Neural progenitor cell (in vitro differentiated cells): ENCODE measurements around the gene BMP2K.

Experiments used
- EZH2phosphoT487 ChIP-seq: fragments of 200-600 bp; sonication (generic); IDR thresholded peaks from 2 replicates; pipeline ENCODE4 v1.6.1; 2017; ENCODE audit warnings: antibody characterized with exemption
- TF ChIP-seq, protein P1 (sequence below): fragments of 200-600 bp; sonication (generic); IDR thresholded peaks from 2 replicates; pipeline ENCODE4 v1.5.1; 2017; ENCODE audit warnings: antibody characterized with exemption, mild to moderate bottlenecking

GRCh38 chr4:78767350-78767749 is 8.8 kb upstream of the BMP2K start:
- TF ChIP-seq, protein P1, sequence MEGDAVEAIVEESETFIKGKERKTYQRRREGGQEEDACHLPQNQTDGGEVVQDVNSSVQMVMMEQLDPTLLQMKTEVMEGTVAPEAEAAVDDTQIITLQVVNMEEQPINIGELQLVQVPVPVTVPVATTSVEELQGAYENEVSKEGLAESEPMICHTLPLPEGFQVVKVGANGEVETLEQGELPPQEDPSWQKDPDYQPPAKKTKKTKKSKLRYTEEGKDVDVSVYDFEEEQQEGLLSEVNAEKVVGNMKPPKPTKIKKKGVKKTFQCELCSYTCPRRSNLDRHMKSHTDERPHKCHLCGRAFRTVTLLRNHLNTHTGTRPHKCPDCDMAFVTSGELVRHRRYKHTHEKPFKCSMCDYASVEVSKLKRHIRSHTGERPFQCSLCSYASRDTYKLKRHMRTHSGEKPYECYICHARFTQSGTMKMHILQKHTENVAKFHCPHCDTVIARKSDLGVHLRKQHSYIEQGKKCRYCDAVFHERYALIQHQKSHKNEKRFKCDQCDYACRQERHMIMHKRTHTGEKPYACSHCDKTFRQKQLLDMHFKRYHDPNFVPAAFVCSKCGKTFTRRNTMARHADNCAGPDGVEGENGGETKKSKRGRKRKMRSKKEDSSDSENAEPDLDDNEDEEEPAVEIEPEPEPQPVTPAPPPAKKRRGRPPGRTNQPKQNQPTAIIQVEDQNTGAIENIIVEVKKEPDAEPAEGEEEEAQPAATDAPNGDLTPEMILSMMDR: no peak
- TF ChIP-seq EZH2phosphoT487: no peak
